Adipocyte (in vitro differentiated cells): ENCODE measurements around the gene PRKCD.

Source experiments
- DNase-seq: peaks from one replicate; pipeline ENCODE4 v3.0.0-alpha.2; 2015; ENCODE audit warnings: low read depth
- H3K27me3 ChIP-seq: replicated peaks from 2 replicates; pipeline ENCODE4 v1.7.0; 2013; ENCODE audit warnings: mild to moderate bottlenecking, low read length, moderate library complexity; ENCODE audit not compliant: control insufficient read depth, insufficient read depth
- H3K36me3 ChIP-seq: 2 replicates; pipeline ENCODE4 v1.7.0; 2013; ENCODE audit warnings: low read length, mild to moderate bottlenecking, moderate library complexity; ENCODE audit not compliant: control insufficient read depth, insufficient read depth, severe bottlenecking
- H3K4me1 ChIP-seq: 2 replicates; pipeline ENCODE4 v1.7.0; 2013; ENCODE audit warnings: mild to moderate bottlenecking, low read length, moderate library complexity; ENCODE audit not compliant: control insufficient read depth, insufficient read depth
- H3K4me3 ChIP-seq: 2 replicates; pipeline ENCODE4 v1.7.0; 2013; ENCODE audit warnings: mild to moderate bottlenecking, low read length, moderate library complexity
- H3K9ac ChIP-seq: 2 replicates; pipeline ENCODE4 v1.7.0; 2013; ENCODE audit warnings: mild to moderate bottlenecking, low read length, moderate library complexity
- H3K9me3 ChIP-seq: 2 replicates; pipeline ENCODE4 v1.7.0; 2013; ENCODE audit warnings: mild to moderate bottlenecking, low read length, moderate library complexity; ENCODE audit not compliant: control insufficient read depth

The PRKCD gene

GRCh38 chr3:53160660-53161449, at the start of gene PRKCD:
Gene PRKCD, plus strand, starts transcription at chr3:53161209. Its CDS starts 17,214 bp downstream, at chr3:53178423.
- peaks cover 16% of the 10 kb centered on the region for H3K27me3 ChIP-seq
- peak within 1 kb of the TSS; percentile 88 for H3K9ac ChIP-seq
- DNase-seq, result peak; percentile 89
- peak within 1 kb of the TSS; percentile 89 for H3K4me3 ChIP-seq
- H3K4me1 ChIP-seq, result peaks cover 39% of the 10 kb centered on the region
- no peaks in the 10 kb centered on the region for H3K9me3 ChIP-seq
- no peaks in the 10 kb centered on the region for H3K36me3 ChIP-seq

- Histone ChIP-seq H3K4me1 (peaks cover 15% of the 10 kb centered on the region), H3K9ac (no peak overlapping the region), H3K36me3 (peaks cover 18% of the 10 kb centered on the region), H3K9me3 (no peaks in the 10 kb centered on the region), H3K4me3 (no peak overlapping the region), H3K27me3 (no peaks in the 10 kb centered on the region)
- DNase-seq, result peak; percentile 19
Measured at GRCh38 chr3:53111822-53112221, 49.2 kb upstream of the PRKCD start.

- H3K4me1 ChIP-seq, result peaks cover 15% of the 10 kb centered on the region
- no peak for DNase-seq
- H3K4me3 ChIP-seq, result no peak overlapping the region
- H3K9me3 ChIP-seq, result no peaks in the 10 kb centered on the region
- H3K27me3 ChIP-seq, result no peaks in the 10 kb centered on the region
- no peak overlapping the region for H3K9ac ChIP-seq
- H3K36me3 ChIP-seq, result peaks cover 27% of the 10 kb centered on the region
Measured at GRCh38 chr3:53113293-53114010, 47.6 kb upstream of the PRKCD start.

GRCh38 chr3:53114011-53114400, 47.0 kb upstream of the PRKCD start:
- Histone ChIP-seq H3K9me3 (no peaks in the 10 kb centered on the region), H3K4me3 (no peak overlapping the region), H3K36me3 (peaks cover 30% of the 10 kb centered on the region), H3K4me1 (peaks cover 15% of the 10 kb centered on the region), H3K9ac (no peak overlapping the region), H3K27me3 (no peaks in the 10 kb centered on the region)
- peak; percentile 95 for DNase-seq

GRCh38 chr3:53114412-53115074, 46.5 kb upstream of the PRKCD start:
- Histone ChIP-seq H3K36me3 (peaks cover 32% of the 10 kb centered on the region), H3K9me3 (no peaks in the 10 kb centered on the region)
- no peak for DNase-seq

GRCh38 chr3:53116956-53117355, 44.1 kb upstream of the PRKCD start:
- H3K9me3 ChIP-seq, result no peaks in the 10 kb centered on the region
- no peaks in the 10 kb centered on the region for H3K27me3 ChIP-seq
- H3K4me1 ChIP-seq, result peaks cover 3% of the 10 kb centered on the region
- no peak overlapping the region for H3K4me3 ChIP-seq
- H3K9ac ChIP-seq, result no peak overlapping the region
- peaks cover 52% of the 10 kb centered on the region for H3K36me3 ChIP-seq
- DNase-seq, result no peak

More at GRCh38 chr3:53114412-53115074, 46.5 kb upstream of the PRKCD start:
- Histone ChIP-seq H3K9ac (no peak overlapping the region), H3K4me3 (no peak overlapping the region), H3K27me3 (no peaks in the 10 kb centered on the region), H3K4me1 (peaks cover 12% of the 10 kb centered on the region)

- H3K9me3 ChIP-seq, result no peaks in the 10 kb centered on the region
- H3K36me3 ChIP-seq, result peaks cover 84% of the 10 kb centered on the region
- DNase-seq, result no peak
- no peak overlapping the region for H3K9ac ChIP-seq
- no peaks in the 10 kb centered on the region for H3K27me3 ChIP-seq
- H3K4me1 ChIP-seq, result peaks cover 11% of the 10 kb centered on the region
- no peak overlapping the region for H3K4me3 ChIP-seq
Measured at GRCh38 chr3:53120336-53120735, 40.7 kb upstream of the PRKCD start.

GRCh38 chr3:53122255-53122932, 38.6 kb upstream of the PRKCD start:
- no peak overlapping the region for H3K9ac ChIP-seq
- DNase-seq, result no peak
- H3K4me1 ChIP-seq, result peaks cover 11% of the 10 kb centered on the region
- H3K27me3 ChIP-seq, result no peaks in the 10 kb centered on the region
- H3K36me3 ChIP-seq, result peaks cover 84% of the 10 kb centered on the region
- H3K4me3 ChIP-seq, result no peak overlapping the region
- no peaks in the 10 kb centered on the region for H3K9me3 ChIP-seq

- Histone ChIP-seq H3K4me3 (no peak overlapping the region), H3K9ac (no peak overlapping the region), H3K36me3 (peaks cover 79% of the 10 kb centered on the region), H3K4me1 (peaks cover 11% of the 10 kb centered on the region), H3K9me3 (no peaks in the 10 kb centered on the region), H3K27me3 (no peaks in the 10 kb centered on the region)
- no peak for DNase-seq
Measured at GRCh38 chr3:53122933-53123305, 38.1 kb upstream of the PRKCD start.

- no peaks in the 10 kb centered on the region for H3K9me3 ChIP-seq
- no peaks in the 10 kb centered on the region for H3K27me3 ChIP-seq
- DNase-seq, result no peak
- H3K4me3 ChIP-seq, result no peak overlapping the region
- H3K4me1 ChIP-seq, result peaks cover 11% of the 10 kb centered on the region
- H3K36me3 ChIP-seq, result peaks cover 73% of the 10 kb centered on the region
- no peak overlapping the region for H3K9ac ChIP-seq
Measured at GRCh38 chr3:53123510-53123909, 37.5 kb upstream of the PRKCD start.

- H3K9me3 ChIP-seq, result no peaks in the 10 kb centered on the region
- peaks cover 11% of the 10 kb centered on the region for H3K4me1 ChIP-seq
- peaks cover 69% of the 10 kb centered on the region for H3K36me3 ChIP-seq
- H3K4me3 ChIP-seq, result no peak overlapping the region
- DNase-seq, result no peak
- no peaks in the 10 kb centered on the region for H3K27me3 ChIP-seq
- H3K9ac ChIP-seq, result no peak overlapping the region
Measured at GRCh38 chr3:53123953-53124352, 37.1 kb upstream of the PRKCD start.
